ENCODE results near the gene COL20A1. TPM values are rescaled to one million over a fixed set of nuclear protein-coding genes. Genes with fewer than 3 reads are reported as not detected.

Gene COL20A1
- total and polyA plus RNA-seq, 2 of the 13 experiments (the other 11 are each of a cell fraction or from before 2014, with no cell fraction given) = not detected

DNA sequence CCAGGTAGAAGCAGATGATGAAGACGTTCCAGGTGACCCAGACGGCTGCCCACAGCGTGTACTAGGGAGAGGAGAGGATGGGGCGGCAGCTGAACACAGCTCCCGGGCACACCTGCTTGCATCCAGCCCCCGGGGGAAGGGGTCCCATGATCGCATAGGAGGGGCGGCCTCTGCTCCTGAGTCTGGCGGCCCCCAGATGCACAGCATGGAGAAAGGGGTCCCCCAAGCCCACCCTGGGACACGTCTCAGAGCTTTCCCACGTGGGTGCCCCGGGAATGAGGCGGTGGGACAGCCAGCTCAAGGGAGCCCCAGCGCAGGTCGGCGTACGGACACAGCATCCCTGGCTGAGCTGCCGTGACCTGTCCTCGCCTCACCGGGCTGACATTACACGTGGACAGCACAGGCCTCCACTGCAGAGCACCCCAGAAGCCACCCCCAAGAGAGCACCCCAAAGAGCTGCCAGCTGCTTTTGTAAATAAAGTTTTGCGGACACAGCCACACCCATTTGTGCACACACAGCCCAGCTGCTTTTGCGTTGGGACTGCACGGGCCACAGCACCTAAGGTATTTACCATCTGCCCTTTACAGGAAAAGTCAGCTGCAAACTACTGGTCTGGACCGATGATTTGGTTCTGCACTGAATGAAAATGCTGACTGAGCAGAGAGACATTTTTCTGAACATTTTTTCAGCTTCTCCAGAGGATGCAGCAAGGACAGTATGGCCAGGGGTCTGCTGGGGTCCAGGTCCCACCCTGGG, 44.0 kb upstream of the COL20A1 start:
- H4K20me1 ChIP-seq (ENCODE audit: insufficient read depth, low read length) = no peaks in the 10 kb centered on the region; the same call in 1 of the 2 replicates
- no peak overlapping the region for H2AFZ ChIP-seq (ENCODE audit: low read length)
- TF ChIP-seq, protein P1, sequence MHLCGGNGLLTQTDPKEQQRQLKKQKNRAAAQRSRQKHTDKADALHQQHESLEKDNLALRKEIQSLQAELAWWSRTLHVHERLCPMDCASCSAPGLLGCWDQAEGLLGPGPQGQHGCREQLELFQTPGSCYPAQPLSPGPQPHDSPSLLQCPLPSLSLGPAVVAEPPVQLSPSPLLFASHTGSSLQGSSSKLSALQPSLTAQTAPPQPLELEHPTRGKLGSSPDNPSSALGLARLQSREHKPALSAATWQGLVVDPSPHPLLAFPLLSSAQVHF (CRISPR knock-in tag; IDR thresholded peaks at IDR 0.05) = no peak
- TF ChIP-seq MAFF (IDR thresholded peaks at IDR 0.05; ENCODE audit: low read depth, low read length) = peak; percentile 86
- TF ChIP-seq JUN (CRISPR knock-in tag; IDR thresholded peaks at IDR 0.05) = no peak
- no peak for TF ChIP-seq ZBTB21 (CRISPR knock-in tag; IDR thresholded peaks at IDR 0.05)
- TF ChIP-seq MAFK (conservative IDR thresholded peaks at IDR 0.05 in 1 of 2, IDR thresholded peaks at IDR 0.05 in 1 of 2; ENCODE audit: low read length in 2 of 2) = peak; percentile 87 to 92
- TF ChIP-seq POLR2AphosphoS2 (IDR thresholded peaks at IDR 0.05; ENCODE audit: low read depth, low read length) = no peak
- no peak for TF ChIP-seq ZNF235 (CRISPR knock-in tag; IDR thresholded peaks at IDR 0.05; ENCODE audit: borderline replicate concordance)
- TF ChIP-seq, protein P2, sequence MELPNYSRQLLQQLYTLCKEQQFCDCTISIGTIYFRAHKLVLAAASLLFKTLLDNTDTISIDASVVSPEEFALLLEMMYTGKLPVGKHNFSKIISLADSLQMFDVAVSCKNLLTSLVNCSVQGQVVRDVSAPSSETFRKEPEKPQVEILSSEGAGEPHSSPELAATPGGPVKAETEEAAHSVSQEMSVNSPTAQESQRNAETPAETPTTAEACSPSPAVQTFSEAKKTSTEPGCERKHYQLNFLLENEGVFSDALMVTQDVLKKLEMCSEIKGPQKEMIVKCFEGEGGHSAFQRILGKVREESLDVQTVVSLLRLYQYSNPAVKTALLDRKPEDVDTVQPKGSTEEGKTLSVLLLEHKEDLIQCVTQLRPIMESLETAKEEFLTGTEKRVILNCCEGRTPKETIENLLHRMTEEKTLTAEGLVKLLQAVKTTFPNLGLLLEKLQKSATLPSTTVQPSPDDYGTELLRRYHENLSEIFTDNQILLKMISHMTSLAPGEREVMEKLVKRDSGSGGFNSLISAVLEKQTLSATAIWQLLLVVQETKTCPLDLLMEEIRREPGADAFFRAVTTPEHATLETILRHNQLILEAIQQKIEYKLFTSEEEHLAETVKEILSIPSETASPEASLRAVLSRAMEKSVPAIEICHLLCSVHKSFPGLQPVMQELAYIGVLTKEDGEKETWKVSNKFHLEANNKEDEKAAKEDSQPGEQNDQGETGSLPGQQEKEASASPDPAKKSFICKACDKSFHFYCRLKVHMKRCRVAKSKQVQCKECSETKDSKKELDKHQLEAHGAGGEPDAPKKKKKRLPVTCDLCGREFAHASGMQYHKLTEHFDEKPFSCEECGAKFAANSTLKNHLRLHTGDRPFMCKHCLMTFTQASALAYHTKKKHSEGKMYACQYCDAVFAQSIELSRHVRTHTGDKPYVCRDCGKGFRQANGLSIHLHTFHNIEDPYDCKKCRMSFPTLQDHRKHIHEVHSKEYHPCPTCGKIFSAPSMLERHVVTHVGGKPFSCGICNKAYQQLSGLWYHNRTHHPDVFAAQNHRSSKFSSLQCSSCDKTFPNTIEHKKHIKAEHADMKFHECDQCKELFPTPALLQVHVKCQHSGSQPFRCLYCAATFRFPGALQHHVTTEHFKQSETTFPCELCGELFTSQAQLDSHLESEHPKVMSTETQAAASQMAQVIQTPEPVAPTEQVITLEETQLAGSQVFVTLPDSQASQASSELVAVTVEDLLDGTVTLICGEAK (IDR thresholded peaks at IDR 0.05) = no peak
- TF ChIP-seq, protein P2 (CRISPR knock-in tag; IDR thresholded peaks at IDR 0.05) = peak; percentile 72; the same call in 1 of the 2 replicates
- no peak for TF ChIP-seq KLF11 (CRISPR knock-in tag; IDR thresholded peaks at IDR 0.05)
- no peak for TF ChIP-seq PAWR (CRISPR knock-in tag; IDR thresholded peaks at IDR 0.05; ENCODE audit: borderline replicate concordance)
- DNase-seq (ENCODE audit: low spot score) = no peak
- no peak for ATAC-seq
- no peaks in the 10 kb centered on the region for H3K79me2 ChIP-seq (ENCODE audit: insufficient read depth, low read length)
- intact Hi-C loops (cut with micrococcal nuclease; ENCODE audit: unreplicated experiment) (loop anchor here (10.0 kb wide), 1 partner anchor 194 kb away; no protein-coding TSS in a partner anchor), in situ Hi-C loops (cut with HindIII; ENCODE audit: extremely low pct_ligation_motif_present, low pct_unique_long_range_greater_than_20kb) (no loop called here)
- 42% methylated on average over 25 of the region's 25 CpGs for WGBS (ENCODE audit: low lambda C conversion rate)
- H3K4me1 ChIP-seq (ENCODE audit: insufficient read depth, low read length) = no peaks in the 10 kb centered on the region
- POLR2A ChIA-PET = no interaction called here
- no peaks in the 10 kb centered on the region for H3K9me3 ChIP-seq (ENCODE audit: low read length)
- no peak overlapping the region for H3K4me3 ChIP-seq (replicated peaks in 1 of 3; ENCODE audit: insufficient read depth in 1 of 3, low read depth in 2 of 3, low read length in 3 of 3)
- CTCF ChIA-PET (ENCODE audit: low intra/inter-chr PET ratio, low total read pairs) = no interaction called here
- FAIRE-seq = no peak
- H3K4me2 ChIP-seq (ENCODE audit: low read depth, low read length) = no peak overlapping the region
- no TSS peak for BruUV-seq (replicated peaks)
- no peaks in the 10 kb centered on the region for H3K36me3 ChIP-seq (replicated peaks in 1 of 2; ENCODE audit: control insufficient read depth in 1 of 2, insufficient read depth in 2 of 2, low read length in 2 of 2)
- H3K27ac ChIP-seq (ENCODE audit: extremely low read length, insufficient read depth, low read length) = no peak overlapping the region
- H3K27me3 ChIP-seq (ENCODE audit: control insufficient read depth in 1 of 2, insufficient read depth in 2 of 2, low read length in 2 of 2) = peaks cover 25 to 83% of the 10 kb centered on the region in 2 experiments
- no peak overlapping the region for H3K9ac ChIP-seq (ENCODE audit: insufficient read depth, low read depth, low read length)
